HG02973 (cell line): ENCODE results near the gene FNDC3B.

Experiments
- ATAC-seq: cut with Tn5 transposase; IDR thresholded peaks from one replicate; pipeline ENCODE4 v1.9.1; 2021; ENCODE audit warnings: moderate library complexity; ENCODE audit not compliant: unreplicated experiment

FNDC3B gene

GRCh38 chr3:172111163-172111562, 71.8 kb downstream of the FNDC3B start:
- no peak for ATAC-seq

- ATAC-seq: no peak
Measured at GRCh38 chr3:172112078-172112733, 72.8 kb downstream of the FNDC3B start.

- no peak for ATAC-seq
Measured at GRCh38 chr3:172112734-172113120, 73.3 kb downstream of the FNDC3B start.

GRCh38 chr3:172113710-172114109, 74.3 kb downstream of the FNDC3B start:
- no peak for ATAC-seq

GRCh38 chr3:172115059-172115458, 75.7 kb downstream of the FNDC3B start:
- ATAC-seq: no peak

GRCh38 chr3:172115787-172116186, 76.4 kb downstream of the FNDC3B start:
- ATAC-seq: no peak

- no peak for ATAC-seq
Measured at GRCh38 chr3:172118019-172118418, 78.6 kb downstream of the FNDC3B start.

- no peak for ATAC-seq
Measured at GRCh38 chr3:172119266-172119969, 80.0 kb downstream of the FNDC3B start.

- ATAC-seq: no peak
Measured at GRCh38 chr3:172120912-172121311, 81.5 kb downstream of the FNDC3B start.

- no peak for ATAC-seq
Measured at GRCh38 chr3:172121981-172122380, 82.6 kb downstream of the FNDC3B start.

- no peak for ATAC-seq
Measured at GRCh38 chr3:172124271-172124670, 84.9 kb downstream of the FNDC3B start.

GRCh38 chr3:172125053-172125452, 85.7 kb downstream of the FNDC3B start:
- ATAC-seq: no peak

GRCh38 chr3:172125963-172126457, 86.6 kb downstream of the FNDC3B start:
- no peak for ATAC-seq

- no peak for ATAC-seq
Measured at GRCh38 chr3:172126741-172127140, 87.4 kb downstream of the FNDC3B start.

- ATAC-seq: no peak
Measured at GRCh38 chr3:172127141-172127540, 87.8 kb downstream of the FNDC3B start.

GRCh38 chr3:172127929-172128580, 88.7 kb downstream of the FNDC3B start:
- ATAC-seq: no peak

GRCh38 chr3:172128858-172129257, 89.5 kb downstream of the FNDC3B start:
- ATAC-seq: no peak

- ATAC-seq: no peak
Measured at GRCh38 chr3:172129498-172129849, 90.1 kb downstream of the FNDC3B start.

GRCh38 chr3:172129850-172130716, 90.7 kb downstream of the FNDC3B start:
- ATAC-seq: no peak

GRCh38 chr3:172130717-172131050, 91.3 kb downstream of the FNDC3B start:
- ATAC-seq: no peak

- ATAC-seq: no peak
Measured at GRCh38 chr3:172131746-172132145, 92.4 kb downstream of the FNDC3B start.
